HG02571 (cell line): Measurements from ENCODE around the gene LRRTM4.
"Not testable (repeated sequence)": the region's sequence is repeated elsewhere in the genome, so short reads cannot be mapped to it uniquely, and the experiment has no call there.

Experiments used
- ATAC-seq: cut with Tn5 transposase; IDR thresholded peaks from one replicate; pipeline ENCODE4 v1.9.1; 2021; ENCODE audit warnings: mild to moderate bottlenecking, moderate library complexity; ENCODE audit not compliant: unreplicated experiment

The LRRTM4 gene

GRCh38 chr2:76781313-76781712 lies 740.9 kb downstream of the LRRTM4 start:
- ATAC-seq: not testable (repeated sequence)

GRCh38 chr2:76763276-76763675 lies 758.9 kb downstream of the LRRTM4 start:
- no peak for ATAC-seq

GRCh38 chr2:76760367-76760704 lies 761.8 kb downstream of the LRRTM4 start:
- ATAC-seq: no peak

DNA sequence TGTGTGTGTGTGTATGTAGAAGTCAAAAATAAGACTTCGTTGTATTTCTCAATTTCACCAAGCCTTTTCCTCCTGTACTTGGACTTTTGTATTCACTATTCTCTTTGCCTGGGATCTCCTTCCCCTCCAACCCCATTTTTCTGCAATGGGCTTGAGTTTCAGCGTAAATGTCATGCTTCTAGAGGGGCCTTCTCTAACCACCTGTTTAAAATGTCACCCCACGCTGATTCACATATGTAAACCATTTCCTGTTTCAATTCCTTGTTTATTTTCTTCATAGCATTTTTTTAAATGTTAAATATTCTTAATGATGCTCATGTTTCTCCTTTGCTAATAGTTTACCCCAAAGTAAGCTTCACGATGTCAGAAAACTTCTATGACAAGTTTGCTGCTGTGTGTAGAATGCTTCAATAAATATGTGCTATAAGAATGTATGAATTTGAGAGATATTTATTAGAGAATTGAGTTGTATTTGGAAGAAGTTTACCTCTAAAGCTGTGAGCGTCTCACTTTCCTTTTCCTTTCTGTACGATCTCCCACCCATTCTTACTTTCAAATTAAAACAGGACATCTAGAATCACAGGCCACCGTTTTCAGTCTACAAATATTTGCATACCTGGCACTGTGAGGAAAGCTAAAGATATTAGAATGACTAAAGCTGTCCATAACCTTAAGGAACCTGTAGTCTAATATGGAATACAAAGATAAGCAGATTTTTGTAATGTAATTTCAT lies 762.4 kb downstream of the LRRTM4 start:
- no peak for ATAC-seq

- ATAC-seq: no peak
Measured at GRCh38 chr2:76752506-76752905, 769.7 kb downstream of the LRRTM4 start.

GRCh38 chr2:76749858-76750257 lies 772.3 kb downstream of the LRRTM4 start:
- ATAC-seq: no peak

DNA sequence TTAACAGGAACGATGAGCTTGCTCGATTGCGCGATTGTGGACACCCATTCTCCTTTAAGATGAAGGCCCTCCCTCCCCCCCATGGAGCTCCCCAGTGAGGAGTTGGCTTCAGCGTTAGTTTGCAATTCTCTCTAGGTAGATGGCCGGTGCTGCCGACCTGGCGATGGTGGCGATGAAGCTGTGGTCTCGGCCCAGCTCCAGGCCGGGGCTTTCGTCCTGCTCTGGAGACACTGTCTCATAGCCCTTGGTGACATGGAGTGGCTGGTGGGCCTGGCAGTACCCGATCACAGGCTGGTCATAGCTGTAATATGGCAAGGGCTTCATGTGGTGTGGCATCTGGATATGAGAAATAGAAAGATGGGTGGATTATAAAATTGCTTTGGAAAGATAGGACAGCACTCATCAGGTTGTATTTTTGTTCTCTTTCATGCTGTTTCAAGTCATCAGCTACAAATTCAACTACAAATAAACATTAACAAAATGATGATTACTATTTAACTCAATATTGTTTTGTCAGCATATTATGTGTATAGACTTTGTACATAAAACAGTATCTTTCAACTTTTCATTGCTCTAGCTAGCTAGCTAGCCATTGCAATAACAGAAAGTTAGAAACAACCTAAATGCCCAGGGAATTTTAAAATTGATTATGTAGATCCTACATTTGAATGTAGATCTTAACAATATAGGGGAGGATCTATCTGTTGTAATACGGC lies 773.4 kb downstream of the LRRTM4 start:
- ATAC-seq: no peak

GRCh38 chr2:76745605-76746004 lies 776.6 kb downstream of the LRRTM4 start:
- ATAC-seq: no peak

GRCh38 chr2:76737607-76738006 lies 784.6 kb downstream of the LRRTM4 start:
- ATAC-seq: no peak

DNA sequence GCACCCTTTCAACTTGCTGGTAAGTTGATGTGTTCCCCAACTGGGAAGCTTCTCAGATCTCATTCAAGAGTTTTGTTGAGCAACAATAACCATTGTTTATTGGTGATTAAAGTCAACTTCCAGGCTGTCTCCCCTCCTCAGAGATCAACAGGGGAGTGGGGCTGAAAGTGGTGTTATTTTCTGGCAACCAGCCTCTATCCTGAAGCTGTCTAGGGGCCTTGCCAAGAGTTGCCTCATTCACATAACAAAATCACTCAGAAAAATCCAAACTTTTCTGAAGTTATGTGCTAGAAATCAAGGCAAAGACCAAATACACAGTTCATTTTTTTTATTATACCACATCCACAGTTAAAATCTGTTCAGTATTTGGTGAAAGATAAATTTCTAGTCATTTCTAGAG lies 788.4 kb downstream of the LRRTM4 start:
- ATAC-seq: no peak

GRCh38 chr2:76731157-76731556 lies 791.0 kb downstream of the LRRTM4 start:
- ATAC-seq: no peak

- no peak for ATAC-seq
Measured at GRCh38 chr2:76730021-76730420, 792.2 kb downstream of the LRRTM4 start.

DNA sequence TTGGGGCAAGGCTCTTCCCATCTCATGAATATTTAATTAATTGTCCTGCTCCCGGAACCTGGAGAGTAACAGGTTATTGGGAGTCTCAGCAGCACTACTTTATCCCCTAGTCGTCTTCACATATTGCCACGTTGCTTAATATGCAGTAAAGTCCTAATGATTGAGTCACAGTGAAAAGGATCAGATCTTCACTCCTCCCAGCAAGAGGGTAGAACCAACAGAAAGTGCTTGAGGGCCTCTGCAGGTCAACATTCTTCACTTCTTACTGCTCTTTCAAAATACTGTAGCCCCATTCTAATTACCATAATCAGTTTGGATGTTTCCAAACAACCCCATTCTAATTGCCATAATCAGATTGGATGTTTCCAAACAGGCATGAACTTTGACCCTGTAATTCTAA lies 801.0 kb downstream of the LRRTM4 start:
- no peak for ATAC-seq

DNA sequence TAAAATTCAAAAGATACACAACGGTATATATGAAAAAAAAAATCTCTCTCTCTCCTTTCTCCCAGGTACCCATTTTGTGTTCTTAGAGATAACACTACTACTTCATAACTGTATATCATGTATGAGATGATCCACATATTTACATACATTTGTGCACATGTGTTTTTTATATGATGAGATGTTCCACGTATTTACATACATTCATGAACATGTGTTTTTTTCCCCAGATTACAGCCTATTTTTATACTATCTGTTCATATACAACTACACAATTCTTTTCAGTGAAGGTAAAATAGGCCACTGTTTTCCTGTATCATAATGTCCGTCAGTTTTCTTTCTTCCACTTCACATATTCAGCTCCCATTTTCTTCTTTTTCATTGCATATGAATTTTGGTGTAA lies 808.9 kb downstream of the LRRTM4 start:
- no peak for ATAC-seq

- ATAC-seq: no peak
Measured at GRCh38 chr2:76711490-76711889, 810.7 kb downstream of the LRRTM4 start.

- ATAC-seq: no peak
Measured at GRCh38 chr2:76700894-76701293, 821.3 kb downstream of the LRRTM4 start.

DNA sequence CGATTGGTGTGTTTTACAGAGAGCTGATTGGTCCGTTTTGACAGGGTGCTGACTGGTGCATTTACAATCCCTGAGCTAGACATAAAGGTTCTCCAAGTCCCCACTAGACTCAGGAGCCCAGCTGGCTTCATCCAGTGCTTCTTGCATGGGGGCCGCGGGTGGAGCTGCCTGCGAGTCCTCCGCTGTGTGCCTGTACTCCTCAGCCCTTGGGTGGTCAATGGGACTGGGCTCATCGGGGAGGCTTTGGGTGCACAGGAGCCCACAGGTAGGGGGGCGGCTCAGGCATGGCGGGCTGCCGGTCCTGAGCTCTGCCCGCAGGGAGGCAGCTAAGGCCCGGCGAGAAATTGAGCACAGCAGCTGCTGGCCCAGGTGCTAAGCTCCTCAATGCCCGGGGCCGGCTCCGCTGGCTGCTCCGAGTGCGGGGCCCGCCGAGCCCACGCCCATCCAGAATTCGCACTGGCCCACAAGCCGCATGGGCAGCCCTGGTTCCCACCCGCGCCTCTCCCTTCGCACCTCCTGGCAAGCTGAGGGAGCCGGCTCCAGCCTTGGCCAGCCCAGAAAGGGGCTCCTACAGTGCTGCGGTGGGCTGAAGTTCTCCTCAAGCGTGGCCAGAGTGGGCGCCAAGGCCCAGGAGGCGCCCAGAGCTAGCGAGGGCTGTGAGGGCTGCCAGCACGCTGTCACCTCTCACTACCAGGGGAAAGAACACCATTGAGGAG lies 824.0 kb downstream of the LRRTM4 start:
- not testable (repeated sequence) for ATAC-seq
